ENCODE data around the gene LRRC49.

Gene LRRC49

DNA sequence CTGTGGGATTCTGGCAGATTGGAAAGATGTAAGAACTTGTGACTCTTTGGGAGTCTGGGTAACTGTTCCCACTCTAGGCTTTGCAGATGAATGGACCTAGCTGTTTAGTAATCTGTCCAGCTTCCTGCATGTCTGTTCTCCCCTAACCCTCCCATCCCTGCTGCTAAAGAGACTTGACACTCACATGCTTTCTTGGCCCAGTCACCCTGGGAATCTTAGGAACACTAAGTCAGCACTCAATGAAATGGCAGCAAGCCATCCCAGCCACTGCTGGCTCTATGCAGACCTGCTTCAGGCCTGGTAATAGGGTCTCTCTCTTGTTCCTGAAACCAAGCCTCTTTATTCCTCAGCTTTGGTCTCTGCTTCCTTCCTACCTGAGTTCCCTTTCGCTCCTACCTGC lies 158.9 kb downstream of the LRRC49 start:
- H3K4me2 ChIP-seq (ENCODE audit: low read depth, low read length, poor library complexity, severe bottlenecking), result no peak overlapping the region
- H3K9me3 ChIP-seq (ENCODE audit: insufficient read depth, low read depth, low read length), result no peaks in the 10 kb centered on the region
- H3K4me1 ChIP-seq (ENCODE audit: insufficient read depth, low read length, poor library complexity, severe bottlenecking), result peaks cover 13% of the 10 kb centered on the region
- H3K27me3 ChIP-seq (ENCODE audit: insufficient read depth, low read length, poor library complexity, severe bottlenecking), result no peaks in the 10 kb centered on the region
- H3K36me3 ChIP-seq (ENCODE audit: insufficient read depth, low read length), result no peaks in the 10 kb centered on the region
- H3F3A ChIP-seq (ENCODE audit: low read depth), result no peaks in the 10 kb centered on the region
- no peak overlapping the region for H3K9ac ChIP-seq (ENCODE audit: low read depth, low read length, poor library complexity, severe bottlenecking)
- no peak for TF ChIP-seq EZH2phosphoT487 (IDR thresholded peaks at IDR 0.05; ENCODE audit: borderline replicate concordance)
- TF ChIP-seq, protein P1, sequence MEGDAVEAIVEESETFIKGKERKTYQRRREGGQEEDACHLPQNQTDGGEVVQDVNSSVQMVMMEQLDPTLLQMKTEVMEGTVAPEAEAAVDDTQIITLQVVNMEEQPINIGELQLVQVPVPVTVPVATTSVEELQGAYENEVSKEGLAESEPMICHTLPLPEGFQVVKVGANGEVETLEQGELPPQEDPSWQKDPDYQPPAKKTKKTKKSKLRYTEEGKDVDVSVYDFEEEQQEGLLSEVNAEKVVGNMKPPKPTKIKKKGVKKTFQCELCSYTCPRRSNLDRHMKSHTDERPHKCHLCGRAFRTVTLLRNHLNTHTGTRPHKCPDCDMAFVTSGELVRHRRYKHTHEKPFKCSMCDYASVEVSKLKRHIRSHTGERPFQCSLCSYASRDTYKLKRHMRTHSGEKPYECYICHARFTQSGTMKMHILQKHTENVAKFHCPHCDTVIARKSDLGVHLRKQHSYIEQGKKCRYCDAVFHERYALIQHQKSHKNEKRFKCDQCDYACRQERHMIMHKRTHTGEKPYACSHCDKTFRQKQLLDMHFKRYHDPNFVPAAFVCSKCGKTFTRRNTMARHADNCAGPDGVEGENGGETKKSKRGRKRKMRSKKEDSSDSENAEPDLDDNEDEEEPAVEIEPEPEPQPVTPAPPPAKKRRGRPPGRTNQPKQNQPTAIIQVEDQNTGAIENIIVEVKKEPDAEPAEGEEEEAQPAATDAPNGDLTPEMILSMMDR (conservative IDR thresholded peaks at IDR 0.05; ENCODE audit: low read length), result no peak
- no peaks in the 10 kb centered on the region for H4K20me1 ChIP-seq (ENCODE audit: insufficient read depth, low read length, poor library complexity, severe bottlenecking)
- no peak overlapping the region for H3K4me3 ChIP-seq (ENCODE audit: low read length, poor library complexity, severe bottlenecking)
- H2AFZ ChIP-seq (ENCODE audit: low read length), result no peak overlapping the region
- H3K9me2 ChIP-seq (replicated peaks; ENCODE audit: low read depth, low read length), result no peaks in the 10 kb centered on the region
- no peaks in the 10 kb centered on the region for H3K79me2 ChIP-seq (ENCODE audit: insufficient read depth, low read length)

DNA sequence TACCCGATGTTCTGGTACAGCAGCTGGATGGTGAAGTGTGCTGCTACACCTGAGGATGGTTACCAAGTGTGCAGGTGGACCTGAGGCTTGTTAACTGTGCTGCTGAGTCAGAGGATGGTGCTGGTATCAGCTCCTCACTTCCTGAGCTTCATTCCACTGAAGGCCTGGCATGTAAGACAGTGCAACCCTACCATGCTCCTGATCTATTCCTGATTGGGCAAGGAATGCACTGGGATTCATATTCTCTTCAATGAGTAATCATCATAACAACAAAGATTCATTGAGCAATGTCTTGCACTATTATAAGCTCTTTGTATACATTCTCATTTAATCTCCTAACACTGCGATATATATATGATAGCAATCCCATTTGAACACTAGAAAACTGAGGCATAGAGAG lies 159.7 kb downstream of the LRRC49 start:
- no peaks in the 10 kb centered on the region for H3K36me3 ChIP-seq (ENCODE audit: insufficient read depth, low read length)
- no peaks in the 10 kb centered on the region for H3K79me2 ChIP-seq (ENCODE audit: insufficient read depth, low read length)
- H4K20me1 ChIP-seq (ENCODE audit: insufficient read depth, low read length, poor library complexity, severe bottlenecking), result no peaks in the 10 kb centered on the region
- H3K4me1 ChIP-seq (ENCODE audit: insufficient read depth, low read length, poor library complexity, severe bottlenecking), result peaks cover 13% of the 10 kb centered on the region
- H2AFZ ChIP-seq (ENCODE audit: low read length), result no peak overlapping the region
- H3K4me3 ChIP-seq (ENCODE audit: low read length, poor library complexity, severe bottlenecking), result no peak overlapping the region
- no peaks in the 10 kb centered on the region for H3K9me3 ChIP-seq (ENCODE audit: insufficient read depth, low read depth, low read length)
- TF ChIP-seq EZH2phosphoT487 (IDR thresholded peaks at IDR 0.05; ENCODE audit: borderline replicate concordance), result no peak
- TF ChIP-seq, protein P1 (conservative IDR thresholded peaks at IDR 0.05; ENCODE audit: low read length), result no peak
- no peaks in the 10 kb centered on the region for H3K9me2 ChIP-seq (replicated peaks; ENCODE audit: low read depth, low read length)
- H3F3A ChIP-seq (ENCODE audit: low read depth), result no peaks in the 10 kb centered on the region
- H3K27me3 ChIP-seq (ENCODE audit: insufficient read depth, low read length, poor library complexity, severe bottlenecking), result no peaks in the 10 kb centered on the region
- no peak overlapping the region for H3K4me2 ChIP-seq (ENCODE audit: low read depth, low read length, poor library complexity, severe bottlenecking)
- H3K9ac ChIP-seq (ENCODE audit: low read depth, low read length, poor library complexity, severe bottlenecking), result no peak overlapping the region

DNA sequence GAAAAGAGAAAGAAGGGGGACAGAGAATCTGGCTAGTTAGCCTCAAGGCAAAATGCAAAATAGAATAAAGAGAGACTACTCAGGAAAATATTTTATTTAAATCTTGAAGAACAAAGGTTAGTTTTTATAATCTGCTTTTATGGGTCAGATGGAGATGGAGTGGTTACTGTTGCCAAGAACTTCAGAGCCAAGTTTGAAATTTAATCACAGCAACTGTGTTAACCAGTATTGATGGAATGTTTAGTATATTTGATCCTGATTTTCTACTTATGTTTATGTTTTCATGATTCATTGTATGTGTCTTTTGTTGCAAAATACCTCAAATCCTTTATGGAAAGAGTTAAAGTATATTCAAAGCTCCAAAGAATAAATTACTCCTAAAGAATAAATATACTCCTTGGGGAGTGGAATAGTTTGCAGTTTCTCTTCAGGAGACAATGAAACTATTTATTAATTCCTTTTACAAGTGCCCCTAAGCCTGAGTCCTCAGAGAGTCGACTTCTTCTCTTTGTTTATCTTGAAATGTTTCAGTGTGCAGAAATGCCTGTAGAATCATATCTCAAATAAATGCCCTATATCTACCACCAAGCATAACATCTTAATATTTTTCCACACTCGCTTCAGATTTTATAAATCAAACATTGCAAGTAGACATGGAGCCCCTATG lies 161.8 kb downstream of the LRRC49 start:
- TF ChIP-seq EZH2phosphoT487 (IDR thresholded peaks at IDR 0.05; ENCODE audit: borderline replicate concordance), result no peak
- TF ChIP-seq, protein P1 (conservative IDR thresholded peaks at IDR 0.05; ENCODE audit: low read length), result no peak
- Histone ChIP-seq H3K9ac (ENCODE audit: low read depth, low read length, poor library complexity, severe bottlenecking) (no peak overlapping the region), H4K20me1 (ENCODE audit: insufficient read depth, low read length, poor library complexity, severe bottlenecking) (no peaks in the 10 kb centered on the region), H2AFZ (ENCODE audit: low read length) (no peak overlapping the region), H3K4me3 (ENCODE audit: low read length, poor library complexity, severe bottlenecking) (no peak overlapping the region), H3K79me2 (ENCODE audit: insufficient read depth, low read length) (no peaks in the 10 kb centered on the region), H3K36me3 (ENCODE audit: insufficient read depth, low read length) (no peaks in the 10 kb centered on the region), H3F3A (ENCODE audit: low read depth) (no peaks in the 10 kb centered on the region), H3K27me3 (ENCODE audit: insufficient read depth, low read length, poor library complexity, severe bottlenecking) (no peaks in the 10 kb centered on the region), H3K4me2 (ENCODE audit: low read depth, low read length, poor library complexity, severe bottlenecking) (no peak overlapping the region), H3K4me1 (ENCODE audit: insufficient read depth, low read length, poor library complexity, severe bottlenecking) (peaks cover 9% of the 10 kb centered on the region), H3K9me2 (replicated peaks; ENCODE audit: low read depth, low read length) (no peaks in the 10 kb centered on the region), H3K9me3 (ENCODE audit: insufficient read depth, low read depth, low read length) (no peaks in the 10 kb centered on the region)

Data from Loucy (cell line).